ENCODE data around the gene PEAR1.

GRCh38 chr1:156886583-156887281 is 6.8 kb upstream of the PEAR1 start:
- TF ChIP-seq REST (IDR thresholded peaks at IDR 0.05; ENCODE audit: low read depth) (no peak), MAX (IDR thresholded peaks at IDR 0.05) (no peak), EP300 (IDR thresholded peaks at IDR 0.05; ENCODE audit: borderline replicate concordance) (no peak), ZBTB7A (IDR thresholded peaks at IDR 0.05; ENCODE audit: low read depth) (no peak), RAD21 (IDR thresholded peaks at IDR 0.05; ENCODE audit: low read depth) (no peak), NFIC (IDR thresholded peaks at IDR 0.05) (no peak)
